ENCODE measurements around the gene PRRC2B. TPM values are rescaled to one million over a fixed set of nuclear protein-coding genes. Genes with fewer than 3 reads are reported as not detected.

Gene PRRC2B
- total RNA-seq, 2 donors from 2014 or later, result 94.7 to 197 TPM

DNA sequence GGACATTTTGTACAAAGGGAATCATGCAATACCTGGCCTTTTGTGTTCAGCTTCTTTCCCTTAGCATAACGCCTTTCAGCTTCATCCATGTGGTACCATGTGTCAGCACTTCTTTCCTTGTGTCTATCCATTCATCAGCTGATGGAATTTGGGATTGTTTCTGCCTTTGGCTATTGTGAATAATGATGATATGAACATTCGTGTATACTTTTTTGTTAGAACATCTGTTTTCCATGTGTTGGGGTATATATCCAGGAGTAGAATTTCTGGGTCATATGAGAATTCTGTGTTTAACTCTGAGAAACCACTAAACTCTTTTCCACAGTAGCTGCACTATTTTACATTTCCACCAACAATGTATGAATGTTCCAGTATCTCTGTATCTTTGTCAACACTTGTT, 14.8 kb upstream of the PRRC2B start:
- Histone ChIP-seq H3K36me3 (no peaks in the 10 kb centered on the region), H3K9me3 (no peaks in the 10 kb centered on the region), H3K27me3 (replicated peaks; ENCODE audit: insufficient read depth) (no peaks in the 10 kb centered on the region), H3K4me1 (replicated peaks) (peaks cover 5% of the 10 kb centered on the region), H3K27ac (no peak overlapping the region), H3K4me3 (no peak overlapping the region)
- 93% methylated on average over 2 of the region's 2 CpGs for WGBS
- TF ChIP-seq POLR2A (IDR thresholded peaks at IDR 0.05) (no peak), POLR2AphosphoS5 (IDR thresholded peaks at IDR 0.05) (no peak), CTCF (IDR thresholded peaks at IDR 0.05) (no peak)
- intact Hi-C loops (cut with DNase I), result no loop called here
- DNase-seq (ENCODE audit: low spot score), result no peak

GRCh38 chr9:131382850-131383729, 10.8 kb upstream of the PRRC2B start:
- peak; percentile 69 for DNase-seq (ENCODE audit: low spot score)
- peak; percentile 89 for TF ChIP-seq POLR2AphosphoS5 (IDR thresholded peaks at IDR 0.05)
- TF ChIP-seq POLR2A (IDR thresholded peaks at IDR 0.05), result no peak
- Histone ChIP-seq H3K36me3 (no peaks in the 10 kb centered on the region), H3K27ac (peak overlapping the region; percentile 50 to 67), H3K4me3 (no peak overlapping the region), H3K4me1 (replicated peaks) (peaks cover 5% of the 10 kb centered on the region), H3K27me3 (replicated peaks; ENCODE audit: insufficient read depth) (no peaks in the 10 kb centered on the region), H3K9me3 (no peaks in the 10 kb centered on the region)
- intact Hi-C loops (cut with DNase I), result no loop called here
- 43% methylated on average over 19 of the region's 19 CpGs for WGBS

GRCh38 chr9:131385296-131385695, 8.6 kb upstream of the PRRC2B start:
- Histone ChIP-seq H3K9me3 (no peaks in the 10 kb centered on the region), H3K36me3 (no peaks in the 10 kb centered on the region), H3K27ac (no peak overlapping the region), H3K4me1 (replicated peaks) (peaks cover 5% of the 10 kb centered on the region), H3K4me3 (no peak overlapping the region), H3K27me3 (replicated peaks; ENCODE audit: insufficient read depth) (no peaks in the 10 kb centered on the region)
- WGBS, result 72% methylated on average over 5 of the region's 5 CpGs
- TF ChIP-seq POLR2AphosphoS5 (IDR thresholded peaks at IDR 0.05) (no peak), CTCF (IDR thresholded peaks at IDR 0.05) (no peak), POLR2A (IDR thresholded peaks at IDR 0.05) (no peak)
- intact Hi-C loops (cut with DNase I), result no loop called here
- DNase-seq (ENCODE audit: low spot score), result no peak

DNA sequence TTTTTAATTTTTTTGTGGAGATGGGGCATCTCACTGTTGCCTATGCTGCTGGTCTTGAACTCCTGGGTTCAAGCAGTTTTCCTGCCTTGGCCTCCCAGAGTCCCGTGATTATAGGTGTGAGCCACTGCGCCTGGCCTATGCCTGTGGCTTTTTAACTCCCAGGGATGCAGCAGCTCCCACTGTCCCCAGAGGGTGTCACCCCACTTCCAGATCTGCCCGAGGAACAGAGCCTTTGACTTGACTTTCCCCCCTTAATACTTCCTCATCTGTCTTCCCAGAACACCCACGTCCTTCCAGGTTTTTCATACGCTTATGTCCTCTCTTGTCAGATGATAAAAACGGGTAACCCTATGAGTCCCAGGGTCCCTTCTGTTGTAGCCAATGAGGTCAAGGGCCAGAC, 7.6 kb upstream of the PRRC2B start:
- Histone ChIP-seq H3K27me3 (replicated peaks; ENCODE audit: insufficient read depth) (no peaks in the 10 kb centered on the region), H3K36me3 (no peaks in the 10 kb centered on the region), H3K4me3 (no peak overlapping the region), H3K4me1 (replicated peaks) (peaks cover 5% of the 10 kb centered on the region), H3K9me3 (no peaks in the 10 kb centered on the region), H3K27ac (no peak overlapping the region)
- no peak for TF ChIP-seq CTCF (IDR thresholded peaks at IDR 0.05)
- TF ChIP-seq POLR2A (IDR thresholded peaks at IDR 0.05), result no peak
- TF ChIP-seq POLR2AphosphoS5 (IDR thresholded peaks at IDR 0.05), result no peak
- intact Hi-C loops (cut with DNase I), result no loop called here
- DNase-seq (ENCODE audit: low spot score), result no peak
- 77% methylated on average over 6 of the region's 6 CpGs for WGBS

GRCh38 chr9:131387394-131387793, 6.5 kb upstream of the PRRC2B start:
- no peaks in the 10 kb centered on the region for H3K27me3 ChIP-seq (replicated peaks; ENCODE audit: insufficient read depth)
- peaks cover 5% of the 10 kb centered on the region for H3K4me1 ChIP-seq (replicated peaks)
- no peak for DNase-seq (ENCODE audit: low spot score)
- no peak for TF ChIP-seq POLR2AphosphoS5 (IDR thresholded peaks at IDR 0.05)
- no peak for TF ChIP-seq POLR2A (IDR thresholded peaks at IDR 0.05)
- TF ChIP-seq CTCF (IDR thresholded peaks at IDR 0.05), result no peak
- no peak overlapping the region for H3K4me3 ChIP-seq
- 80% methylated on average over 6 of the region's 6 CpGs for WGBS
- H3K27ac ChIP-seq, result no peak overlapping the region
- no peaks in the 10 kb centered on the region for H3K36me3 ChIP-seq
- intact Hi-C loops (cut with DNase I), result no loop called here
- no peaks in the 10 kb centered on the region for H3K9me3 ChIP-seq

All from prostate gland (tissue), 2 donors.